Glomerular visceral epithelial cell (primary cell): ENCODE data around the gene BCAS3.
"Not testable (repeated sequence)": the region's sequence is repeated elsewhere in the genome, so short reads cannot be mapped to it uniquely, and the experiment has no call there.

ENCODE experiments used
- DNase-seq: peaks from one replicate; pipeline ENCODE4 v3.0.0-alpha.2; 2016; ENCODE audit errors: extremely low spot score

The BCAS3 gene

DNA sequence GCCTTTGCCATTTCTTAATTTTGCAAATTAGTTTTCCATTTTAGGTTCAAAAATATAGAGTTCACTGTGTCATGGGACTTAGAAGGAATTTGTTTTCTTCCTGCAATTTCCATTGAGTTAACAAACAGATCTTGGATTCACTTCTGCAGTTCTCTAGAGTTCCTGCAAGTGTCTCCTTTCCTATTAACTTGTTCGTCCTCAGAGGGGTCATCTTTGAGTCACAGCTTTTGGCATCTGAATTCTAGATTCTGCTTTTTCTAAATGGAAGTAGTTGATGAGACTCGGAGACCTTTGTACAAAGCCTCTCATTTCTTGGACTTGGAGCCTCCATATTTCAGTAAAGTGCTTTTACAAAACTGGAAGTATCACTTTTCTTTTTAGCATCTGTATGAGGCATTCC is 323.3 kb downstream of the BCAS3 start:
- DNase-seq: peak; percentile 7

DNA sequence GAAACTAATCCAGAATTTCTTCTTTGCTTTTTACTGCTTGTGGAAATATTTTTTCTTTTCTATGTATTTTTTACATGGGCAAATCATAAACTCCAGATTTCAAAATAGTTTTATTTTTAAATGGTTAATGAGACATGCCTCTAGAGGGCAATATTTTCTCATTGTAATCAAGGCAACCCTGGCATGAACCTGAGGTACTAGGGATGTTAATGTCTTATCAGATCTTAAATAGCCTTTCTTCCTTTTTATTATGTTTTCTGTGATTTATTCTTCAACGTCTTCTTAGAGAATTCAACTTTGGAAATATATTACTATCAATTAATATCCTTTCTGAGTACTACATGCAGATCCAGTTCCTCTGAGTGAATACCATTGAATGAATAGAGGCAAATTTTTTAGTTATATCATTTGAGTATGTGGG is 324.7 kb downstream of the BCAS3 start:
- peak; percentile 42 for DNase-seq

DNA sequence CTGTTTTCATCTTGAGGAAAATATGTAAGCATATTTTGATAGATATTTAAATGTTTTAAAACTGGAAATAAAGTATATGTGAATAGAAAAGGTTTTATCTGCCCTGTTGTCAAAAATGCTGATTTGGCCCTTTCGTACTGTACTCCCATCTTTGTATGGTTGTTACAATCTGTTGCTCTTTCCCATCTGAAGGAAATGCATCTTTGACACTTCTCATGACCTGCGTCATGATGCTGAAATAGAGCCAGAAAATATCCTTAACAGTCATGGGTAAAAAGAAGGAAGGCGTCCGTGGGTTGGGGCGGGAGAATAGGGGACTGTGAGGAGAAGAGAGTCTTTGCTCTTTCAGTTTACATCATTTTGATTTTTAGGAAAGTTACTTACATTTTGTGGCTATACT is 327.7 kb downstream of the BCAS3 start:
- DNase-seq: no peak

DNA sequence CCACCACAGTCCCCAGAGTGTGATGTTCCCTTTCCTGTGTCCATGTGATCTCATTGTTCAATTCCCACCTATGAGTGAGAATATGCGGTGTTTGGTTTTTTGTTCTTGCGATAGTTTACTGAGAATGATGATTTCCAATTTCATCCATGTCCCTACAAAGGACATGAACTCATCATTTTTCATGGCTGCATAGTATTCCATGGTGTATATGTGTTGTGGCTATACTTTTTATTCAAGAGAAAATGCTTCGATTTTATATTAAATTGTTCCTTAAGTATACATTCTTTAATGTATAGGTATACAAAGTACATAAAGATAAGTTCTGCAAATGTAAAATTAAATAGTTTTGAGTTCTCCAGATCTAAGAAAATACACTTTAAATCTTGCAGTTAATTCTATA is 328.3 kb downstream of the BCAS3 start:
- not testable (repeated sequence) for DNase-seq

DNA sequence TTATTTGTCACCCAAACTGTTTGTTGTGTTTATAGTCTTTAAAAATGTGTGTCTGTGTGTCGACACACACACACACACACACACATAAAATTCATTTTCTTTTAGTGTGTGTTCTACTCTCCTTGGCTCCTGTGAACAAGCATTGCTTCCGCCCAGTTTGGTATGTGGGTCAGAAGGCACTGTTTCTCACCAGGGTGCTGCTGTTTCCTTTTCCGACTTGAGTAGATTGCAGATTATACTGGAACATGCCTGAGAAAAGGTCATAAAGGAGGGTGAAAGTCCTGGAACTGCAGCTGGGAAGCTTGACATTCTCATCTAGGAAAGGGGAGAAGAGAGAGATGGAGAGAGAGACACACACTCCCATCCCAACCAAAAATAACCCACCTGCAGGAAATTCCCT is 330.3 kb downstream of the BCAS3 start:
- DNase-seq: no peak

DNA sequence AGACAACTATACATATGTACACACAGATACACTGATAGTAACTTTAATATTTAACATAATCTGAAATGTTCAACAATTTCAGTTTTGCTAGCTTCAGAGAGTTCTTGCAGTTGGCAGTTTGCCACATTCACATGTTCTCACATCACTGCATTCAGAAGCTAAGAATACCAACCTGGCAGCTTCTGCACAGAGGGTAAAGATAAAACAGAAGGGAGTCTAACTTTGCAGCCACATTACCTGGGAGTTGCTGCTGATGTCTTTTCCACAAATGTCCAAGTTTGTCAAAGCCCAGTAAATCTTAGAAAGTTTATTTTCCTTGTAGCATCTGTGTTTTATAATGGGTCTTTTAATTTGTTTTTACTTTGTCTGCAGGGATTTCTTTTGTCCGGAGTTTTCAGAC is 332.0 kb downstream of the BCAS3 start:
- peak; percentile 18 for DNase-seq

DNA sequence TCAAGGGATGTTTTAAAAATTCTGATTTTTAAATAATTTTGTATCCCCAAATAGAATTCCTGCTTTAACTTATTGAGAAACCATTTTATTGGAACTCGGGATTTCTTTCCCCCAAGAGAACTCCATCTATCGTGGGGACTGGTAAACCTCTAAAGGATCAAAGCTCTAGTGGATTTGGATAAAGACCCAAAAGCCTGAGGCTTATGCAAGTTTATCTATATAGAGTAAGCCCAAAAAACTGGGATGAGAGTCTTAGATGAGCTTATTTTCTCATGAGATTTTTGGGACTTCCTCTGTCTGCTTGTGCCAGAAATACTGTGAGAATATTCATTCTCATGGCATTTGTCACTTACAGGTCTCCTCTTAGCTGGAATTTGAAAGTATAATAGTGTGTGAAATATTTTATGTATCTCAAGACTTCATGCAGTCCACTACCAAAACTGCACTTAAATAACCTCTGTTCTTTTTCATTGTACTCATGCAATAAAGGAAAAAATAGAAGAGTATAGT is 333.1 kb downstream of the BCAS3 start:
- DNase-seq: no peak

DNA sequence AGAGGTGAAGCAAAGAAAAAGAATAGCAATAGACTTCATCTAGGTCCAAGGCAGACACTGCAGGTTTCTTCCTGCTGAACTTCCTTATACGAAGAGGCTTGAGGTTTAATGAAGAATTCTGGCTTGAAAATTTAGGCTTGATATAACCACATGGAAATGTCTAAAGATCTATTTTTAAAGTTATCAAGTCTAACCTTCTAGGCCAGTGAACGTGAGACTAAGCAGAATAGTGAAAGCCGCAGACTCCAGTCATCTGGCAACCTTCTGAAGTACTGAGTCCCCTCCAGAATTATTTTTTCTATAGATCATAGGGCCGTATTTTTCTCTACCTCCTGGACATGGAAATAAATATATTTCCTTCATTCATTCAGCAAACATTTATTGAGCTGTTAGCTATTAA is 333.6 kb downstream of the BCAS3 start:
- DNase-seq: no peak

DNA sequence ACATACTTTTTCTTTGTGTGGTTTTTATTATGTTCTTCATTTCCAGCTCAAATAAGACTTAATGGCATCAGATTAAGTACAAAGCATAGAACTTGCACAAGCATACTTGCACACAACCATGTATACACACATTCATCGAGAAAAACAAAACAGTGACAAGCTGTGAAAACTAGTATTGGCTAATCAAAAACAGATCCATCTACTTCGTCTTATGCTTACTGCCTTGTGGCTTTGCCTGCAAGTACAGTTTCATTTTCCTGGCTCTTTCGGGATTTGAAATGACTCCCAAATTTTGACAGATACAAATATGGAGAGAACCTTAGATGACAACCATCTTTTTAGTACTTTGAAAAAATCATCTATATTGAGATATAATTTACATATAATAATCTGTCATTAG is 338.3 kb downstream of the BCAS3 start:
- no peak for DNase-seq

DNA sequence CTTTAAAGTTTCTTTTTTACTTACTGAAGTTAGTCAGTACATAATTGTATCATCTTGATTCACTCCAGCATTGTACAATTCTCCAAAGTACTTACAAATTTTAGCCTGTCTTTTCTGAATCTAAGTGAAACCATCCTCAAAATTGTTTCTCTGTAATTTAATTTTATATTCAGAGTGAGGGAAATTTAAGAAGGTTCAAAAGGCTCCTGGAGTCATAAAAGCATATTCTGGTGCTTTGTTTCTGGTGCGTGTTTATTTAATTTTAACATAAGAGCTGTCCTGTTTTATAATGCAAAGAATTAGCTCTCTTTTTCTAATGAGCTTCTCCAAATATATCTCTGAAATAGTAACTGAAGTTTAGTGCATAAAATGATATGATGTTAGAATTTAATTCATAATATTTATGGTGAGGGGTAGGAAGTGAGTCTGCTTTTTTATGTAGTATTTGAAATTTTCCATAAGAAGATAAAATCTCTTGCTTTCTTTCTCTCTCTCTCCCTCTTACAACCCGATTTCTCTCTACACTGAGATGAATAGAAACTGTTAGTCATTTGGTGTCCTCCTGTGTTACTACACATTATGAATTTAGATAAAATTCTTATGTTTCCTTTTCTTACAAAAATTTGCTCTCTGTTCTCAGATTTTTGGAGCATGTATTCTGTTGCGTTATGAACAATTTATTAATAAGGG is 339.8 kb downstream of the BCAS3 start:
- DNase-seq: no peak

DNA sequence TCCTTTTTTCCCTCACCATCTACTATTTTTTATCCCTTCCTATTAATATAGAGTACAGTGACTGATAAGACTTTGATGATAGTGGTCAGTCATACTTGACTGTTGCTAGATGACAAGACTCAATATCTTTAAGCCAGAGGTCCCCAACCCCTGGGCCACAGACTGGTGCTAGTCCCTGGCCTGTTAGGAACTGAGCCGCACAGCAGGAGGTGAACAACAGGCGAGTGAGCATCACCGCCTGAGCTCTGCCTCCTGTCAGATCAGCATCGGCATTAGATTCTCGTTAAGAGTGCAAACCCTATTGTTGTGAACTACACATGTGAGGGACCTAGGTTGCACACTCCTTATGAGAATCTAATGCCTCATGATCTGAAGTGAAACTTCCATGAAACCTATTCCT is 341.3 kb downstream of the BCAS3 start:
- no peak for DNase-seq

DNA sequence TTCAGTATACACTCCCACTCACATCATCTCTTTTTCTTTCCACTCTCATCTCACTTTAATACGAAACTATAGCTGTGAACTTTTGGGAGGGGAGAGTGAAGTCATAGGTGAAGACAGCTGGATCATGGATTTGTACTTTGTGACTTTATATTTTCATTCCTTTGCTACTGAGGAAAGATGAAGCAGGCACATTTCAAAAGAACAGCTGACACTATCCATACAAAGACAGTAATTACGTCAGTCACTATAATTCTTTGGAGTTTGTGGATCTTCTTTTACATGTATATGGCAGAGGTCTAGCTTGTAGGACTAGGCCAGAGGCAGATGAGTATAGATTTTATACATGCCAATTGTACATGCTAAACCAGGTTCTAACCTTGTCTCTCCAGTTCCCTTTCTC is 346.3 kb downstream of the BCAS3 start:
- no peak for DNase-seq

DNA sequence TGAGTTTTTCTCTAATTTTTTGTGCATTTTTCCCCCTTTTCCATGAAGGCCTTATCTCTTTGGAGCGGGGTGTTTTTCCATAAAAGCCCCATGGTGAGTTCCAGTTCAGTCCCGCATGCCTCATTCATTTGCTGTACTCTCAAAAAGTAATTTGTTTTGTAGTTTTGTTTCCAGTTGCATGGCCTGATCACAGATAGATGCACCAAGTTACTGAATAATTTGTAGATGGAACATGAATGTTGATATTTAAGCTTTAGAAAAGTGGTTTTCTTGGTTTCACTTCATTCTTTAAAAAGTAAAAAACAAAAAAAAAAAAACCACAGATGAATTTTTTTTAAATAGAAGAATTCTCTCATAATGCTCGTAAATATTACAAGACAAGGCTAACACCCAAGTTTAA is 349.2 kb downstream of the BCAS3 start:
- no peak for DNase-seq

DNA sequence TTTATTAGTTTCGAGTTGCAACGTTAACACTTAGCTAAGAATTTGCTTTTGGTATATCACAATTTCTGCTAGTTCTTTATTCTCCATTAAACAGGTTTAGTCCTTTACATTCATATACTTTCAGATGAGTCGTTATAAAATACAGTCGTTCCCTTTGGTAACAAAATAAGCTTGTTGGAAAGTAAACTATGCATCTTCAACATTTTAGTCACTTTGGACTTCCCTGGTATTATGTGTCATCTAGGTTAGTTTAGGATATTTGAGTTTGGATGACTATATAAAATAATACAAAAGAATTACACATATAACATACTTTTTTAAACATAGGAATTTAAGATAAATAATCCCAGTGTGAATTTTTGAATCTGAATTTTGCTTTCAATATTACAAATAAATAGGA is 351.5 kb downstream of the BCAS3 start:
- DNase-seq: no peak

DNA sequence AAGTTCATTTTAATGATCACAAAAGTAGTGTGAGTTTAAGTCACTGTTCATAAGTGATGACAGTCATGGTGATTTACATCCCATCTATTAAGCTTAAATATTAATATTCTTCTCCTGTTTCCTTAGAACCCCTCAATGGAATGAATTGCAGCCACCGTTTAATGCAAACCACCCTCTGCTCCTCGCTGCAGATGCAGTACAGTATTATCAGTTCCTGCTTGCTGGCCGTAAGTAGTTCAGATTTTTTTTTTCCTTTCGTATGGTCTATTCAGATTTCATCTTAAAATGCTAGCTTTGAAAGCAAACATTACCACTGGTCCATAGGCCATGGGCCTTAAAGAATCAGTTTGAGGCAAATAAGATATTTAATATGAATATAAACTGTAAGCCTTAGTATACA is 363.0 kb downstream of the BCAS3 start:
- no peak for DNase-seq

DNA sequence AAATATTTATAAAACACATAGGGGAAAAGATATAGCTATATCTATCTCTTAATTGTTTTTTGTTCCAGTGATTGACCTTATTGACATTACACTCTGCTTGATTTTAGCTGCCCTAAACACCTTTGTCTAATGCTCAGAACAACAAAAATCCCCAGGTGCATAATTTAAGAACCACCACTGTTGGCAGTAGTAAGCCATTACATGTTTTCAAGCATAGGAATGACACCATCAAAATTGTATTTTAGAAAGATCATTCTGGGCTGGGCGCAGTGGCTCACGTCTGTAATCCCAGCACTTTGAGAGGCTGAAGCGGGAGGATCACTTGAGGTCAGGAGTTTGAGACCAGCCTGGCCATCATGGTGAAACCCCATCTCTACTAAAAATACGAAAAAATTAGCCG is 364.7 kb downstream of the BCAS3 start:
- DNase-seq: not testable (repeated sequence)

DNA sequence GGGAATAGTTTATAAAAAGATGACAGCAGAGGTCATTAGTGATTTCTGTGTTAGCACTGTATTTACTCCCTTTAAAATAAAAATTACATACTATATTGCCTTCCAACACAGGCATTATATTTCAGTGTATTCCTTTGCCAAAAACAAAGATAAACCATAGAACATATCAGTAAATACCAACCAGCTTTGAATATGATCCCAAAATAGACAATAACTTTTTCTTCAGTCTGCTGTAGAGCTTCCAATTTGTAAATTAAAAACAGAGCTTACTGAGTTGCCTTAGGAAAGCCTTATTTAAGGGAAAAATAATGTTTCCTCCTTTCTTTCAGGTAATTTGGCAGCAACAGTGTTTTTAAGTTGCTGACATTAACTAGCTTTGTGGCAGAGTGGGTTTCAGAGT is 369.9 kb downstream of the BCAS3 start:
- no peak for DNase-seq

DNA sequence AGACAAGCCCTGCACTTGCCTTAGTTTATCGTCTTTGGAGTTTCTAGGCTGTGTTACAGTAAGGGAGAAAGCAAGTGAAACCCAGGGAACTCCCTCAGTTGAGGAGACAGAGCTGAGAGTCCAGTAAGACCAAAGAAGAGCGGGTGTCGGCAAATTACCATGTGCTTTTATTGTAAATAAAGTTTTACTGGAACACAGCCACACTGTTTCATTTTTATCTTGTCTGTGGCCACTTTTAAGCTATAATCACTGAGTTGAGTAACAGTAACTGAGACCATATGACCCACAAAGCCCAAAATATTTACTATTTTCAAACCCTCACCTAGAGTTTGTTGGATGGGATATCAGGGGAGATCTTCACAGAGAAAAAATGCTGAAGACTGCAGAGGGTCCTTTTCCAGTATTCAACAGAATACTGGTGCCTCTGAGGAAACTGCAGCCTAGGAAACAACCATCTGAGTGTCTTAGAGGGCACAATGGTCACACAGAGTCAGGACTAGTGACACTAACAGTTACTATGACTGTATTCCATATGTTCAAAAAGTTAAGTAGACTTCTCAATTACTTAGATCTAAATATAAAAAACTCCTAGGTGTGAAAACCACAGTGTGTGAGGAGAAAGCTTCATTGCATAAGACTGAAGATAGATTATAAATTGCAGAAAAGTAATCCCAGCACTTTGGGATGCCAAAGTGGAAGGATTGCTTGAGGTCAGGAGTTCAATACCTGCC is 370.9 kb downstream of the BCAS3 start:
- DNase-seq: no peak

DNA sequence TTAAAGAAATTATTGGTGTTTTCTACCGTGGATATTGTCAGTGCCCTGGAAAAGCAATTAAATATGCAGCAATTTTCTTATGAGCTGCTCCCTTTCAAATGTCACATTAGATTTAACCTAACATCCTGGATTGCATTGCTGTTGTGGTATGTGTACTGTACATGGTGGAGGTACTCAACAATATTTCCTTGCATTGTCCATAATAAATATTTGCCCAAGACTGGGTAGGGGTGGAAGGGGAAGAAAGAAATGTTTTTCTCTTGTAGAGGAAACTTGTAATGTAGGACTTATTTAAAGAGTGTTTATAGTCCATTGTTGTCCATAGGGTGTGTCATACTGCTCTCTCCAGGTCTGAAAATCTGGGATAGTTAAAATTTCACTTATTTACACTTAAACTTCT is 375.8 kb downstream of the BCAS3 start:
- DNase-seq: no peak

DNA sequence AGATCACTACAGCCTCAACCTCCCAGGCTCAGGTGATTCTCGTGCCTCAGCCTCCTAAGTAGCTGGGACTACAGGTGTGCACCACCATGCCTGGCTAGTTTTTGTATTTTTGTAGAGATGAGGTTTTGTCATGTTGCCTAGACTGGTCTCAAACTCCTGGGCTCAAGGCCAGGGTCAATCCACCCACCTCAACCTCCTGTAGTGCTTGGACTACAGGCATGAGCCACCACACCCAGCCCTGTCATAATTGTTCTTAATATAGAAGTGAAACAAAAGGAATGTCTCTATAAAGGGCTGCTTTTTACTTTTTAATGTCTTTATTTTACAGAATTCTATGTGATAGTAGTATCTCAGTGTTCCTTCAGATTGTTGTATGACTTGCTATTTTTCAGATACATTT is 376.8 kb downstream of the BCAS3 start:
- DNase-seq: no peak

DNA sequence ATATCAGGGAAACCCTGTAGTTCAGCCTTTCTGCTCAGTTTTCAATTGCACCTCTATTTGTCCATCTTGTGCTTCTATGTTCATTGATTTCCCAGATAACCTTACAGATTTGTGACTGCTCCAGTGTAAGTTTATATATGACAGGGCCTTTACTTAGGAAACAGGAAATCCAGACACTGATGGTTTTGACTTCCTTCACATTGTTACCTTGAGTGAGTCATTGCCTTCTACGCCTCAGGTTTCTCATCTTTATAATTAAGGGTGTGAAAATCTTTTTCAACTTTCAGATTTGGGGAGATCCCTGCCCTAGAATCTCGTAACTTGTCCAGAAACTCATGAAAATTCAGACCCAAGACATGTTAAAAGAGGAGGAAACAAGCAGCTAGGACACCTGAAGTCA is 379.6 kb downstream of the BCAS3 start:
- no peak for DNase-seq

DNA sequence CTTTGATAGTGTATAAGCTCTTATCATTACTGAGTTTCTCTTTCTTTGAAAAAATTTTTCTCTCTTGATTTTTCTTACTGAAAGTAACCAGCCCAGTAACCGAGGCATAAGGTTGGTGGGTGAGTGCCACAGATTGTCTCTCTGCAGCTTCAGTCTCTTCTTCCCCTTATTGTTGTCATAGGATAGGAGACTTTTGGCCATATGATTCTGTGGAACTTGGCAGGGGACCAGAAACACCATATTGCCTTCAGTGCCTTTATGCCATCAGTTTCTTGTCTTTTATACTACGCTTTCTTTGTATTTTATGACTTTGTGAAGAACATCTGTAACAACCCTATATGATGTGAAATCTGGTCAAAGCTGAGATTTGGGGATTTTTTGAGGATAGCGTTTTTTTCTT is 380.4 kb downstream of the BCAS3 start:
- no peak for DNase-seq

DNA sequence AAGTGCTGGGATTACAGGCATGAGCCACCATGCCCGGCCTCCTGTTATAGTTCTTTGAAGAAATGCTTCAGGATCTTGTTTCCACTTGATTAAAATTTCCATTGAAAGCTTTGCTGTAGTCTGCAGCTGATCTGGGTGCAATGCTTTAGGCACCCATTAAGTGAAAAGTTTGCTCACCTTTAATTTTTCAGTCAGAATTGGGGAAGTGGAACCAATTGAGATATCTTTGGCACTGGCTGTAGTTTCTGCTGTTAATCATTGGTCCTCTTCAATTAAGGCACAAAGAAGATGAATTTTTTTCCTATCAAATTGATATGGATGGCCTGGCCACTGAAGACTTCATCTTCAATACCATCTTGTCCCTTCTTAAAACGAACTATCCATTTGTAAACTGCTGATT is 385.9 kb downstream of the BCAS3 start:
- DNase-seq: no peak
